SHP77 (cell line): ENCODE results near the gene PEX5L.
A peak's percentile ranks its signal among the peaks of the same experiment; 100 is the strongest.

Experiments
- DNase-seq, 2 experiments: peaks; one replicate each; lab custom pipeline; 2025; lab: John Stamatoyannopoulos, UW

PEX5L gene

GRCh38 chr3:179955809-179956208 lies 80.9 kb downstream of the PEX5L start:
- DNase-seq, result no peak

- no peak for DNase-seq
These were observed 81.5 kb downstream of the PEX5L start for GRCh38 chr3:179955286-179955685.

- no peak for DNase-seq
These were observed 82.5 kb downstream of the PEX5L start for GRCh38 chr3:179953993-179954870.

- no peak for DNase-seq
These were observed 85.9 kb downstream of the PEX5L start for GRCh38 chr3:179950840-179951239.

- DNase-seq, result no peak
These were observed 86.9 kb downstream of the PEX5L start for GRCh38 chr3:179949869-179950268.

- DNase-seq, result peak; percentile 88
These were observed 87.3 kb downstream of the PEX5L start for GRCh38 chr3:179949412-179949811.

- no peak for DNase-seq
These were observed 88.0 kb downstream of the PEX5L start for GRCh38 chr3:179948740-179949139.

GRCh38 chr3:179945569-179945968 lies 91.2 kb downstream of the PEX5L start:
- DNase-seq, result no peak

GRCh38 chr3:179943117-179943880 lies 93.4 kb downstream of the PEX5L start:
- DNase-seq, result no peak

GRCh38 chr3:179942553-179943075 lies 94.1 kb downstream of the PEX5L start:
- DNase-seq, result no peak

- DNase-seq, result no peak
These were observed 101.0 kb downstream of the PEX5L start for GRCh38 chr3:179935710-179936109.

GRCh38 chr3:179933914-179934313 lies 102.8 kb downstream of the PEX5L start:
- DNase-seq, result peak in 1 of 2 experiments; percentile 50

- DNase-seq, result peak; percentile 93 to 94
These were observed 103.7 kb downstream of the PEX5L start for GRCh38 chr3:179933080-179933479.

- no peak for DNase-seq
These were observed 104.1 kb downstream of the PEX5L start for GRCh38 chr3:179932674-179933073.

- peak; percentile 19 to 43 for DNase-seq
These were observed 107.6 kb downstream of the PEX5L start for GRCh38 chr3:179929091-179929529.

GRCh38 chr3:179927191-179927590 lies 109.5 kb downstream of the PEX5L start:
- DNase-seq, result no peak

- DNase-seq, result no peak
These were observed 114.8 kb downstream of the PEX5L start for GRCh38 chr3:179921951-179922350.

- no peak for DNase-seq
These were observed 115.2 kb downstream of the PEX5L start for GRCh38 chr3:179921500-179921899.

GRCh38 chr3:179907784-179908482 lies 128.8 kb downstream of the PEX5L start:
- DNase-seq, result no peak

- DNase-seq, result no peak
These were observed 134.7 kb downstream of the PEX5L start for GRCh38 chr3:179902061-179902460.

GRCh38 chr3:179898024-179898423 lies 138.7 kb downstream of the PEX5L start:
- peak in 1 of 2 experiments; percentile 6 for DNase-seq

- no peak for DNase-seq
These were observed 139.5 kb downstream of the PEX5L start for GRCh38 chr3:179897231-179897630.
